IMR-90 (cell line): ENCODE data around the gene EDIL3. TPM values are rescaled to one million over a fixed set of nuclear protein-coding genes. Genes with fewer than 3 reads are reported as not detected.

Experiments
- ATAC-seq: fragments of 200-7000 bp; cut with Tn5 transposase; 2 replicates; pipeline ENCODE4 v1.9.1; 2020; ENCODE audit warnings: low read depth, mild to moderate bottlenecking, moderate library complexity
- BruUV-seq: library from RNA; stranded (reverse); fragments of 400-500 nt; replicated peaks from 2 replicates; lab custom pipeline; 2021; lab: Mats Ljungman, UMichigan
- CTCF ChIA-PET: fragments of 300-600 bp; formaldehyde crosslinking; extraction: SDS; loops from one replicate; lab custom pipeline; 2021; ENCODE audit warnings: antibody characterized with exemption; lab: Yijun Ruan, JAX
- POLR2A ChIA-PET: fragments of 300-600 bp; sonication (Branson Sonifier 250); formaldehyde crosslinking; loops from one replicate; lab custom pipeline; 2022; ENCODE audit warnings: antibody characterized with exemption; ENCODE audit not compliant: unreplicated experiment; lab: Charles Lee
- DNase-seq: peaks from one replicate; pipeline ENCODE4 v3.0.0; 2013
- H2AFZ ChIP-seq: replicated peaks from 2 replicates; pipeline ENCODE3; 2013; ENCODE audit warnings: low read length, mild to moderate bottlenecking; ENCODE audit not compliant: poor library complexity
- H2AK5ac ChIP-seq: 2 replicates; pipeline ENCODE4 v1.6.1; 2013; ENCODE audit warnings: low read depth, low read length, inconsistent platforms
- H2AK9ac ChIP-seq: replicated peaks from 2 replicates; pipeline ENCODE3; 2013; ENCODE audit warnings: mild to moderate bottlenecking, low read depth, low read length, moderate library complexity; ENCODE audit not compliant: poor library complexity
- H2BK120ac ChIP-seq: 2 replicates; pipeline ENCODE4 v1.6.1; 2013; ENCODE audit warnings: low read depth, low read length, inconsistent platforms
- H2BK15ac ChIP-seq: 3 replicates; pipeline ENCODE4 v1.6.1; 2013; ENCODE audit warnings: low read depth, low read length, inconsistent platforms
- H2BK20ac ChIP-seq: 2 replicates; pipeline ENCODE4 v1.6.1; 2013; ENCODE audit warnings: low read depth, mild to moderate bottlenecking, inconsistent platforms, low read length, moderate library complexity
- H2BK5ac ChIP-seq: 2 replicates; pipeline ENCODE4 v1.6.1; 2013; ENCODE audit warnings: mild to moderate bottlenecking, low read depth, low read length, inconsistent platforms; ENCODE audit not compliant: poor library complexity, severe bottlenecking
- H3K14ac ChIP-seq: replicated peaks from 2 replicates; pipeline ENCODE4 v1.6.1; 2013; ENCODE audit warnings: low read depth, low read length, inconsistent platforms
- H3K18ac ChIP-seq: 2 replicates; pipeline ENCODE4 v1.6.1; 2013; ENCODE audit warnings: low read depth, low read length, control low read depth
- H3K23ac ChIP-seq: 2 replicates; pipeline ENCODE4 v1.6.1; 2013; ENCODE audit warnings: low read depth, low read length, inconsistent platforms
- H3K27ac ChIP-seq: 2 replicates; pipeline ENCODE4 v1.5.1; 2013; ENCODE audit warnings: mild to moderate bottlenecking, control low read depth, low read length; ENCODE audit not compliant: insufficient read depth
- H3K27me3 ChIP-seq: 2 replicates; pipeline ENCODE4 v1.6.1; 2013; ENCODE audit warnings: low read length; ENCODE audit not compliant: control insufficient read depth, insufficient read depth
- H3K36me3 ChIP-seq: 2 replicates; pipeline ENCODE4 v1.6.1; 2013; ENCODE audit warnings: low read length, mixed read lengths; ENCODE audit not compliant: control insufficient read depth, insufficient read depth
- H3K4ac ChIP-seq: 2 replicates; pipeline ENCODE4 v1.6.1; 2013; ENCODE audit warnings: low read depth, low read length, inconsistent platforms
- H3K4me1 ChIP-seq: 2 replicates; pipeline ENCODE4 v1.6.1; 2013; ENCODE audit warnings: low read length, mixed read lengths; ENCODE audit not compliant: control insufficient read depth, insufficient read depth
- H3K4me2 ChIP-seq: 2 replicates; pipeline ENCODE4 v1.6.1; 2013; ENCODE audit warnings: low read depth, mild to moderate bottlenecking, control low read depth, low read length, moderate library complexity
- H3K4me3 ChIP-seq: 2 replicates; pipeline ENCODE4 v1.5.1; 2013; ENCODE audit warnings: low read depth, mild to moderate bottlenecking, control low read depth, low read length, moderate library complexity; ENCODE audit not compliant: insufficient read depth
- H3K56ac ChIP-seq: 2 replicates; pipeline ENCODE4 v1.6.1; 2013; ENCODE audit warnings: low read length, inconsistent platforms; ENCODE audit not compliant: insufficient read depth; ENCODE audit errors: extremely low read depth
- H3K79me1 ChIP-seq, 2 experiments: 2 replicates each; pipeline ENCODE4 v1.6.1; 2013; ENCODE audit warnings: low read length in 2 of 2, inconsistent platforms in 1 of 2, low read depth in 1 of 2
- H3K9ac ChIP-seq: 2 replicates; pipeline ENCODE4 v1.6.1; 2013; ENCODE audit warnings: low read depth, low read length, control low read depth
- H3K9me1 ChIP-seq: 2 replicates; pipeline ENCODE4 v1.6.1; 2013; ENCODE audit warnings: low read length, inconsistent platforms; ENCODE audit not compliant: insufficient read depth
- H3K9me3 ChIP-seq: 2 replicates; pipeline ENCODE4 v1.6.1; 2013; ENCODE audit warnings: low read length; ENCODE audit not compliant: control insufficient read depth, insufficient read depth
- H4K20me1 ChIP-seq: 2 replicates; pipeline ENCODE4 v1.6.1; 2013; ENCODE audit warnings: low read length, inconsistent platforms; ENCODE audit not compliant: insufficient read depth
- H4K5ac ChIP-seq: 2 replicates; pipeline ENCODE4 v1.6.1; 2013; ENCODE audit warnings: mild to moderate bottlenecking, low read depth, low read length, control low read depth
- H4K8ac ChIP-seq, 2 experiments: 2 replicates each; pipeline ENCODE4 v1.6.1; 2013; ENCODE audit warnings: low read depth in 2 of 2, low read length in 2 of 2, control low read depth in 1 of 2, inconsistent platforms in 1 of 2
- H4K91ac ChIP-seq: 2 replicates; pipeline ENCODE4 v1.6.1; 2013; ENCODE audit warnings: low read depth, low read length, inconsistent platforms; ENCODE audit not compliant: insufficient read depth
- BHLHE40 ChIP-seq: fragments of 150-350 bp; IDR thresholded peaks from 2 replicates; pipeline ENCODE4 v1.6.1; 2016; ENCODE audit warnings: mild to moderate bottlenecking, low read depth, low read length
- CHD1 ChIP-seq: IDR thresholded peaks from 2 replicates; pipeline ENCODE4 v1.6.1; 2012; ENCODE audit warnings: low read depth, low read length, improper control_type of control experiment
- ELK1 ChIP-seq: fragments of 150-350 bp; IDR thresholded peaks from 2 replicates; pipeline ENCODE4 v1.6.1; 2016; ENCODE audit warnings: low read depth, mild to moderate bottlenecking, low read length, moderate library complexity, borderline replicate concordance
- FOS ChIP-seq: fragments of 150-350 bp; IDR thresholded peaks from 2 replicates; pipeline ENCODE4 v1.6.1; 2016; ENCODE audit warnings: low read depth, low read length
- MAZ ChIP-seq: IDR thresholded peaks from 2 replicates; pipeline ENCODE4 v1.6.1; 2012; ENCODE audit warnings: low read depth, mild to moderate bottlenecking, low read length, improper control_type of control experiment, moderate library complexity, borderline replicate concordance
- MXI1 ChIP-seq: IDR thresholded peaks from 2 replicates; pipeline ENCODE4 v1.6.1; 2012; ENCODE audit warnings: low read depth, mild to moderate bottlenecking, low read length, moderate library complexity, borderline replicate concordance
- NFE2L2 ChIP-seq: fragments of 150-350 bp; IDR thresholded peaks from 2 replicates; pipeline ENCODE4 v1.6.1; 2016; ENCODE audit warnings: low read depth, mild to moderate bottlenecking, low read length
- POLR2A ChIP-seq: IDR thresholded peaks from 2 replicates; pipeline ENCODE4 v1.6.1; 2012; ENCODE audit warnings: mild to moderate bottlenecking, low read depth, low read length
- RAD21 ChIP-seq: IDR thresholded peaks from 2 replicates; pipeline ENCODE4 v1.6.1; 2012; ENCODE audit warnings: low read length, improper control_type of control experiment
- RCOR1 ChIP-seq: IDR thresholded peaks from 2 replicates; pipeline ENCODE4 v1.6.1; 2012; ENCODE audit warnings: mild to moderate bottlenecking, low read length, improper control_type of control experiment; ENCODE audit not compliant: insufficient replicate concordance
- RFX5 ChIP-seq: IDR thresholded peaks from 2 replicates; pipeline ENCODE4 v1.8.0; 2012; ENCODE audit warnings: low read depth, mild to moderate bottlenecking, low read length, moderate library complexity
- USF2 ChIP-seq: fragments of 150-350 bp; IDR thresholded peaks from 2 replicates; pipeline ENCODE4 v1.6.1; 2017; ENCODE audit warnings: mild to moderate bottlenecking, antibody characterized with exemption, low read length, low read depth
- WGBS, 2 experiments: methylation state at CpG; one replicate each; pipeline versions ENCODE4 v1.1.5 to v1.1.7; 2013; ENCODE audit warnings: missing lambda C conversion rate in 2 of 2; ENCODE audit not compliant: insufficient read length in 1 of 2; ENCODE audit errors: extremely low coverage in 2 of 2; 5-methylcytosine and 5-hydroxymethylcytosine counted together
- dilution Hi-C: fragments of 300-500 bp; cut with HindIII; formaldehyde crosslinking; loops from one replicate; pipeline ENCODE4 v1.14.3; 2018; ENCODE audit warnings: low sequenced_read_pairs; ENCODE audit not compliant: unreplicated experiment
- in situ Hi-C: fragments of 300-500 bp; cut with MboI; formaldehyde crosslinking; loops from 3 replicates; pipeline ENCODE4 v1.14.3; 2019; ENCODE audit warnings: low sequenced_read_pairs, inconsistent platforms, mixed read lengths
- intact Hi-C: fragments of 100-400 bp; cut with micrococcal nuclease; formaldehyde crosslinking; loops from 2 replicates; pipeline ENCODE4 v1.10.0; 2022
- polyA plus RNA-seq, 3 experiments: library from polyadenylated mRNA; depleted of rRNA; stranded (reverse); fragments of >200 nt; gene quantifications; 2 replicates each; pipeline ENCODE4 v1.2.3, GENCODE V29; 2012; ENCODE audit warnings: low replicate concordance in 1 of 3
- total RNA-seq: library from RNA; depleted of rRNA; stranded (reverse); fragments of >200 nt; gene quantifications from 2 replicates; pipeline ENCODE4 v1.2.3, GENCODE V29; 2012
- TF ChIP-seq, protein P1 (sequence below): conservative IDR thresholded peaks from 2 replicates; pipeline ENCODE4 v1.5.1; 2012; ENCODE audit warnings: mild to moderate bottlenecking, low read depth, low read length, improper control_type of control experiment

EDIL3 gene
- total and polyA plus RNA-seq, 2 of the 4 experiments (the other 2 are of a cell fraction): 55.5 to 82.8 TPM

GRCh38 chr5:84370176-84370575, 14.5 kb downstream of the EDIL3 start:
- no peaks in the 10 kb centered on the region for H3K9me3 ChIP-seq
- no peak overlapping the region for H2BK15ac ChIP-seq
- H3K36me3 ChIP-seq: no peaks in the 10 kb centered on the region
- H4K20me1 ChIP-seq: no peaks in the 10 kb centered on the region
- DNase-seq (no peak), ATAC-seq (no peak)
- no CpG with 5 or more reads among the region's 2 CpGs for WGBS, 2 experiments
- no TSS peak for BruUV-seq
- H3K18ac ChIP-seq: no peak overlapping the region
- H2BK5ac ChIP-seq: no peak overlapping the region
- H4K91ac ChIP-seq: peak overlapping the region; percentile 17; the same call in 1 of the 2 replicates
- no peak overlapping the region for H2BK120ac ChIP-seq
- in situ Hi-C loops (no loop called here), intact Hi-C loops (no loop called here), dilution Hi-C loops (no loop called here)
- peak overlapping the region; percentile 72; the same call in 1 of the 2 replicates for H2BK20ac ChIP-seq
- H3K4me1 ChIP-seq: peaks cover 7% of the 10 kb centered on the region; the same call in 1 of the 2 replicates
- no peak overlapping the region for H3K9ac ChIP-seq
- H3K56ac ChIP-seq: no peak overlapping the region
- no peaks in the 10 kb centered on the region for H3K27me3 ChIP-seq
- H3K4me2 ChIP-seq: no peak overlapping the region
- H4K8ac ChIP-seq: no peak overlapping the region; a peak in 1 of 4 replicates
- no peak overlapping the region; the same call in 1 of the 2 replicates for H3K14ac ChIP-seq
- H2AK9ac ChIP-seq: no peak overlapping the region
- TF ChIP-seq RAD21 (no peak), BHLHE40 (no peak), RCOR1 (no peak), ELK1 (no peak), POLR2A (no peak), MXI1 (no peak), USF2 (no peak), FOS (no peak), CHD1 (no peak), RFX5 (no peak), MAZ (no peak), NFE2L2 (no peak)
- TF ChIP-seq, protein P1, sequence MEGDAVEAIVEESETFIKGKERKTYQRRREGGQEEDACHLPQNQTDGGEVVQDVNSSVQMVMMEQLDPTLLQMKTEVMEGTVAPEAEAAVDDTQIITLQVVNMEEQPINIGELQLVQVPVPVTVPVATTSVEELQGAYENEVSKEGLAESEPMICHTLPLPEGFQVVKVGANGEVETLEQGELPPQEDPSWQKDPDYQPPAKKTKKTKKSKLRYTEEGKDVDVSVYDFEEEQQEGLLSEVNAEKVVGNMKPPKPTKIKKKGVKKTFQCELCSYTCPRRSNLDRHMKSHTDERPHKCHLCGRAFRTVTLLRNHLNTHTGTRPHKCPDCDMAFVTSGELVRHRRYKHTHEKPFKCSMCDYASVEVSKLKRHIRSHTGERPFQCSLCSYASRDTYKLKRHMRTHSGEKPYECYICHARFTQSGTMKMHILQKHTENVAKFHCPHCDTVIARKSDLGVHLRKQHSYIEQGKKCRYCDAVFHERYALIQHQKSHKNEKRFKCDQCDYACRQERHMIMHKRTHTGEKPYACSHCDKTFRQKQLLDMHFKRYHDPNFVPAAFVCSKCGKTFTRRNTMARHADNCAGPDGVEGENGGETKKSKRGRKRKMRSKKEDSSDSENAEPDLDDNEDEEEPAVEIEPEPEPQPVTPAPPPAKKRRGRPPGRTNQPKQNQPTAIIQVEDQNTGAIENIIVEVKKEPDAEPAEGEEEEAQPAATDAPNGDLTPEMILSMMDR: no peak
- H3K27ac ChIP-seq: no peak overlapping the region
- ChIA-PET CTCF (no interaction called here), POLR2A (no interaction called here)
- peaks cover 19 to 26% of the 10 kb centered on the region in 2 experiments for H3K79me1 ChIP-seq
- no peak overlapping the region for H3K4me3 ChIP-seq
- no peak overlapping the region for H3K23ac ChIP-seq
- 0 out of 2 replicates have a peak overlapping the region, but pooled peaks have one; percentile 35 for H2AK5ac ChIP-seq
- no peak overlapping the region for H2AFZ ChIP-seq
- H3K4ac ChIP-seq: peak overlapping the region; percentile 60; the same call in 1 of the 2 replicates
- peaks cover 5% of the 10 kb centered on the region for H3K9me1 ChIP-seq
- no peak overlapping the region; the same call in 1 of the 2 replicates for H4K5ac ChIP-seq
